ENCODE results near the gene SLC25A19. TPM values are rescaled to one million over a fixed set of nuclear protein-coding genes. Genes with fewer than 3 reads are reported as not detected.
A peak's percentile ranks its signal among the peaks of the same experiment; 100 is the strongest.

Gene SLC25A19
- total and polyA plus RNA-seq, 9 of the 15 experiments (the other 6 are each of a cell fraction or from before 2014, with no cell fraction given), result 33.4 to 76.6 (median 55.3) TPM

- 0 out of 2 replicates have a peak, but pooled peaks have one; percentile 4 for TF ChIP-seq ESRRA (IDR thresholded peaks at IDR 0.05; ENCODE audit: borderline replicate concordance, low read depth)
- peak; percentile 42 for TF ChIP-seq ZNF592 (IDR thresholded peaks at IDR 0.05)
- no peak for TF ChIP-seq RBM14 (IDR thresholded peaks at IDR 0.05; ENCODE audit: borderline replicate concordance, insufficient read depth, low read depth, low read length)
- TF ChIP-seq GTF2F1 (IDR thresholded peaks at IDR 0.05; ENCODE audit: low read depth, low read length), result no peak
- no peak for TF ChIP-seq NEUROD1 (IDR thresholded peaks at IDR 0.05; ENCODE audit: borderline replicate concordance, low read depth, low read length, partially characterized antibody)
- TF ChIP-seq CBX8 (IDR thresholded peaks at IDR 0.05; ENCODE audit: borderline replicate concordance, extremely low read depth, low read depth, low read length, poor library complexity, severe bottlenecking), result no peak
- TF ChIP-seq NFRKB (IDR thresholded peaks at IDR 0.05; ENCODE audit: low read depth), result peak; percentile 89
- TF ChIP-seq ZBTB5 (IDR thresholded peaks at IDR 0.05), result no peak
- 0 out of 2 replicates have a peak, but pooled peaks have one; percentile 34 for TF ChIP-seq CC2D1A (IDR thresholded peaks at IDR 0.05)
- 0 out of 2 replicates have a peak, but pooled peaks have one; percentile 44 for TF ChIP-seq ZKSCAN8 (CRISPR knock-in tag; IDR thresholded peaks at IDR 0.05)
- TF ChIP-seq DPF2 (IDR thresholded peaks at IDR 0.05), result peak; percentile 79
- no peak for TF ChIP-seq TBL1XR1 (IDR thresholded peaks at IDR 0.05; ENCODE audit: low read length in 2 of 2)
- no peak for TF ChIP-seq SMAD1 (IDR thresholded peaks at IDR 0.05; ENCODE audit: low read depth, low read length, partially characterized antibody)
- no peak for TF ChIP-seq STAT5A (IDR thresholded peaks at IDR 0.05; ENCODE audit: borderline replicate concordance, low read length)
- no peak for TF ChIP-seq POLR2A (conservative IDR thresholded peaks at IDR 0.05)
- TF ChIP-seq NKRF (IDR thresholded peaks at IDR 0.05; ENCODE audit: borderline replicate concordance), result no peak
- peak; percentile 32 for TF ChIP-seq TOE1 (IDR thresholded peaks at IDR 0.05; ENCODE audit: borderline replicate concordance)
- no peak for TF ChIP-seq TOE1 (CRISPR knock-in tag; IDR thresholded peaks at IDR 0.05; ENCODE audit: borderline replicate concordance, low read depth)
Observed at GRCh38 chr17:75289832-75290337, 652 bp upstream of the SLC25A19 start (continued).
